ENCODE data around the gene LBX2. TPM values are rescaled to one million over a fixed set of nuclear protein-coding genes. Genes with fewer than 3 reads are reported as not detected.

Gene LBX2
- total and polyA plus RNA-seq, 2 of the 4 experiments (the other 2 are of a cell fraction), result 0.18 to 0.62 TPM

DNA sequence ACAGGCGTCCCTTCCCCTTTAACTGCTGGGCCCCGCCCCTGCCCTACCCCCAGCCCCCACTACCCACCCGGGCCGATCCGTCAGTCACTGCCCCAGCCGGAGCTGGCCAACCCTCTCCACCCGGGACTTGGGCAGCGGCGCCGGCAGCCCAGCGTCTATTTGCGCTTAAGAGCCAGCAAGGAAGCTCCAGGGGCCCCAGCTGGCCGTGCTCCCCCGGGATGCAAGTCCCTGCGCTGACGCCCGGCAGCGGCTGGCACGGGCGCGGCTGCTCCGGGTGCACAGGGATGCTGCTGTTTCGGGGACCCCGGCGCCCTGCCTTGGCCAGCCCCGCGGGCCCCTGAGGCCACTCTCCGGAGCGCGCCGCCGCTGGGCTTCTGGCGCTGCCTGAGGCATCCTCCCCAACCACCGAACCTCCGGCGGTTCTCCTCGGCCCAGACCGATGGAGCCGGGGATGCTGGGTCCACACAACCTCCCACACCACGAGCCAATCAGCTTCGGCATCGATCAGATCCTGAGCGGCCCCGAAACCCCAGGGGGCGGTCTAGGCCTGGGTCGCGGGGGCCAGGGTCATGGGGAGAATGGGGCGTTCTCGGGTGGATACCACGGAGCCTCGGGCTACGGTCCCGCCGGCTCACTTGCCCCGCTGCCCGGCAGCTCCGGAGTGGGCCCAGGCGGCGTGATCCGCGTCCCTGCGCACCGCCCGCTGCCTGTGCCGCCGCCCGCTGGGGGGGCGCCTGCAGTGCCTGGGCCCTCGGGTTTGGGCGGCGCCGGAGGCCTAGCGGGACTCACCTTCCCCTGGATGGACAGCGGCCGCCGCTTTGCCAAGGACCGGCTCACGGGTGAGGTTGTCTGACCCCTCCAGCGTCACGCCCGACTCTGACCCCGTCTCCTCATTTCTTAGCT is 15.2 kb upstream of the LBX2 start, which contains the start of gene TLX2 (continued):
- TF ChIP-seq MAZ (IDR thresholded peaks at IDR 0.05; ENCODE audit: borderline replicate concordance, low read depth, low read length), result no peak

DNA sequence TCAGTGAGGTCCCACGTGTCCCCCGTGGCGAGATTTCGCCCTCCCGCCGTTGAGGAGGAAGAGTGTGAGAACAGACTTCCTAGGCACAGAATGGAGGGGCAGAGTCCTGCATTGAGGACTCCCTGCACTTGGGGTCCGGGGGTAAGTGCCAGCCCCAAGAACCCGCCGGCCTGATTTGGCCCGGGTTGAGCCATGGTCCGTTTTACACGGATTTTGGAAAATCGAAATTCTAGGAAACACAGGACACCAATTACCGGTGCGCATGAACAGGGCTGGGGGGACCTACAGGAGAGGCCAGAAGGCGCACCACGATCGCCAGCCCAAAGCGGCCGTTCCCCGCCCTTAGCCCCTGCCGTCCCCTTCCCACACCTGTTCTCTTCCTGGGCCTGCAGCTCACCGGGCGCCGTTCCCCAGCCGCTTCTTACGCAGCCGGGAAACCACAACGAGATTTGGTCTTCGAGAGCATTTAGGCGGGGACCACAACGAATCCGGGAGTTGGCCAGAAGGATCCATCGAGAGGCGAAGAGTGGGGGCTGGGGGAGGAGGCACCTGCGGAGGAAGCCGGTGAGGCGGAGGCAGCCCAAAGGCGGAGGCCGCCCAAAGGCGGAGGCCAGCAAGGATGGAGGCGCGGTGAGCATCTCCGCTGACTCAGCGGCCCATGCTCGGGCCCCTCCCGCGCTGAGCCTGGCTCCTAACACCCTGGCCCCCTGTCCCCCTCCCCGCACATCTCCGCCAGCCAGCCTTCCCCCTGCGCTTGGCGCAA is 14.4 kb upstream of the LBX2 start:
- CTCF ChIA-PET, result no interaction called here
- BruUV-seq (replicated peaks), result no TSS peak

More for the DNA sequence above, 14.4 kb upstream of the LBX2 start:
- intact Hi-C loops (cut with micrococcal nuclease) (no loop called here), dilution Hi-C loops (cut with HindIII; ENCODE audit: low sequenced_read_pairs, unreplicated experiment) (no loop called here), in situ Hi-C loops (cut with MboI; ENCODE audit: low sequenced_read_pairs) (no loop called here)
- no peak overlapping the region for H3K18ac ChIP-seq (ENCODE audit: low read depth, low read length)
- H3K4me3 ChIP-seq (ENCODE audit: insufficient read depth, low read depth, low read length), result no peak overlapping the region
- no peak overlapping the region for H3K4ac ChIP-seq (ENCODE audit: low read depth, low read length)
- H2BK5ac ChIP-seq (ENCODE audit: low read depth, low read length, poor library complexity, severe bottlenecking), result no peak overlapping the region
- H2BK15ac ChIP-seq (ENCODE audit: low read depth, low read length), result no peak overlapping the region
- H3K27ac ChIP-seq (ENCODE audit: insufficient read depth, low read length), result no peak overlapping the region
- H3K4me2 ChIP-seq (ENCODE audit: low read depth, low read length), result no peak overlapping the region
- POLR2A ChIA-PET (ENCODE audit: unreplicated experiment), result no interaction called here
- no peaks in the 10 kb centered on the region for H3K4me1 ChIP-seq (ENCODE audit: control insufficient read depth, insufficient read depth, low read length)
- H3K9me1 ChIP-seq (ENCODE audit: insufficient read depth, low read length), result no peaks in the 10 kb centered on the region
- H3K56ac ChIP-seq (ENCODE audit: extremely low read depth, insufficient read depth, low read length), result no peak overlapping the region
- H3K79me1 ChIP-seq (ENCODE audit: low read depth in 1 of 2, low read length in 2 of 2), result no peaks in the 10 kb centered on the region
- H2AK9ac ChIP-seq (replicated peaks; ENCODE audit: low read depth, low read length, poor library complexity), result no peak overlapping the region
- 0 out of 2 replicates have a peak, but pooled peaks cover 5% of the 10 kb centered on the region for H4K20me1 ChIP-seq (ENCODE audit: insufficient read depth, low read length)
- peak overlapping the region; percentile 70 for H2AFZ ChIP-seq (replicated peaks; ENCODE audit: low read length, poor library complexity)
- H3K27me3 ChIP-seq (ENCODE audit: control insufficient read depth, insufficient read depth, low read length), result peaks cover 78% of the 10 kb centered on the region
- H4K91ac ChIP-seq (ENCODE audit: insufficient read depth, low read depth, low read length), result no peak overlapping the region
- no peaks in the 10 kb centered on the region for H3K36me3 ChIP-seq (ENCODE audit: control insufficient read depth, insufficient read depth, low read length)
- ATAC-seq (ENCODE audit: low read depth), result peak; percentile 9; the same call in 1 of the 2 replicates
- peak overlapping the region; percentile 63; the same call in 1 of the 2 replicates for H3K23ac ChIP-seq (ENCODE audit: low read depth, low read length)
- no peak overlapping the region for H3K9ac ChIP-seq (ENCODE audit: low read depth, low read length)
- peak overlapping the region; percentile 10; the same call in 1 of the 2 replicates for H2AK5ac ChIP-seq (ENCODE audit: low read depth, low read length)
- no peak overlapping the region for H4K5ac ChIP-seq (ENCODE audit: low read depth, low read length)
- H3K14ac ChIP-seq (replicated peaks; ENCODE audit: low read depth, low read length), result no peak overlapping the region
- no peak overlapping the region for H2BK20ac ChIP-seq (ENCODE audit: low read depth, low read length)
- H4K8ac ChIP-seq (ENCODE audit: low read depth in 2 of 2, low read length in 2 of 2), result no peak overlapping the region
- H3K9me3 ChIP-seq (ENCODE audit: control insufficient read depth, insufficient read depth, low read length), result peaks cover 20% of the 10 kb centered on the region
- no peak for DNase-seq
- no peak overlapping the region for H2BK120ac ChIP-seq (ENCODE audit: low read depth, low read length)
- TF ChIP-seq RAD21 (IDR thresholded peaks at IDR 0.05; ENCODE audit: low read length), result no peak
- TF ChIP-seq, protein P1, sequence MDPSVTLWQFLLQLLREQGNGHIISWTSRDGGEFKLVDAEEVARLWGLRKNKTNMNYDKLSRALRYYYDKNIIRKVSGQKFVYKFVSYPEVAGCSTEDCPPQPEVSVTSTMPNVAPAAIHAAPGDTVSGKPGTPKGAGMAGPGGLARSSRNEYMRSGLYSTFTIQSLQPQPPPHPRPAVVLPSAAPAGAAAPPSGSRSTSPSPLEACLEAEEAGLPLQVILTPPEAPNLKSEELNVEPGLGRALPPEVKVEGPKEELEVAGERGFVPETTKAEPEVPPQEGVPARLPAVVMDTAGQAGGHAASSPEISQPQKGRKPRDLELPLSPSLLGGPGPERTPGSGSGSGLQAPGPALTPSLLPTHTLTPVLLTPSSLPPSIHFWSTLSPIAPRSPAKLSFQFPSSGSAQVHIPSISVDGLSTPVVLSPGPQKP (IDR thresholded peaks at IDR 0.05; ENCODE audit: borderline replicate concordance, low read depth, low read length), result no peak
- TF ChIP-seq CEBPB (IDR thresholded peaks at IDR 0.05; ENCODE audit: low read depth, low read length), result no peak
- TF ChIP-seq NFE2L2 (IDR thresholded peaks at IDR 0.05; ENCODE audit: low read depth, low read length), result no peak
- TF ChIP-seq POLR2A (IDR thresholded peaks at IDR 0.05; ENCODE audit: low read depth, low read length), result no peak
- WGBS, 2 experiments (ENCODE audit: extremely low coverage in 2 of 2, insufficient read length in 1 of 2), result 2% methylated on average over 17 of the region's 52 CpGs; no CpG with 5 or more reads in 1 of the 2 experiments
